GM18499 (cell line): ENCODE measurements around the gene TAS2R46.
"Not testable (repeated sequence)": the region's sequence is repeated elsewhere in the genome, so short reads cannot be mapped to it uniquely, and the experiment has no call there.

Experiments
- ATAC-seq: cut with Tn5 transposase; IDR thresholded peaks from one replicate; pipeline ENCODE4 v1.9.1; 2021; ENCODE audit warnings: moderate number of reproducible peaks; ENCODE audit not compliant: insufficient read depth, unreplicated experiment

The TAS2R46 gene, protein sequence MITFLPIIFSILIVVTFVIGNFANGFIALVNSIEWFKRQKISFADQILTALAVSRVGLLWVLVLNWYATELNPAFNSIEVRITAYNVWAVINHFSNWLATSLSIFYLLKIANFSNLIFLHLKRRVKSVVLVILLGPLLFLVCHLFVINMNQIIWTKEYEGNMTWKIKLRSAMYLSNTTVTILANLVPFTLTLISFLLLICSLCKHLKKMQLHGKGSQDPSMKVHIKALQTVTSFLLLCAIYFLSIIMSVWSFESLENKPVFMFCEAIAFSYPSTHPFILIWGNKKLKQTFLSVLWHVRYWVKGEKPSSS

GRCh38 chr12:11062194-11062593, at the start of gene TAS2R46:
Gene TAS2R46 (minus strand): TSS chr12:11062294. CDS start chr12:11062294, 0 bp downstream.
- not testable (repeated sequence) for ATAC-seq

DNA sequence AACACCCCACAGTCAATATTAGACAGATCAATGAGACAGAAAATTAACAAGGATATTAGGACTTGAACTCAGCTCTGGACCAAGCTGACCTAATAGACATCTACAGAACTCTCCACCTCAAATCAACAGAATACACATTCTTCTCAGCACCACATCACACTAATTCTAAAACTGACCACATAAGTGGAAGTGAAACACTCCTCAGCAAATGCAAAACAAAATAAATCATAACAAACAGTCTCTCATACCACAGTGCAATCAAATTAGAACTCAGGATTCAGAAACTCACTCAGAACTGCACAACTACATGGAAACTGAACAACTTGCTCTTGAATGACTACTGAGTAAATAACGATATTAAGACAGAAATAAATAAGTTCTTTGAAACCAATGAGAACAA, 49.1 kb upstream of the TAS2R46 start:
- not testable (repeated sequence) for ATAC-seq

- ATAC-seq = no peak
Observed at GRCh38 chr12:11108862-11109261, 46.8 kb upstream of the TAS2R46 start.

- no peak for ATAC-seq
Observed at GRCh38 chr12:11107719-11108118, 45.6 kb upstream of the TAS2R46 start.

DNA sequence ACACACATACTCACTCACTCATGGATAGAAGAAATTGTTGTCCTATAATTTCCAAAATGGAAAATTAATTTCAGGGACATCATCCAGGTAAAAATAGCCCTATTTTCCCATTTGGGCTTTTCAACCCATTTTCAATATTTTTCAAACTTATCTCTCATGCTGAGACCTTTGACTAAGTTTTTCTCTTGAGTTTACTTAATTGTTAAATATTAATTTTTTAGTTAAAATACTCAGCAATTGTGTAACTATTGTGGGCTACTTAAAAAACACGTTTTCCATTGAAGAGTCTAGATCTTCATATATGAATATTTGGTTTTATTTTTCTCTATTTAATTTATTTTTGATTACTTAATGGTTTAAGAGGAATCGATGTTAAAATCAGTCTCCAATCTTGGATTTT, 44.2 kb upstream of the TAS2R46 start:
- no peak for ATAC-seq

DNA sequence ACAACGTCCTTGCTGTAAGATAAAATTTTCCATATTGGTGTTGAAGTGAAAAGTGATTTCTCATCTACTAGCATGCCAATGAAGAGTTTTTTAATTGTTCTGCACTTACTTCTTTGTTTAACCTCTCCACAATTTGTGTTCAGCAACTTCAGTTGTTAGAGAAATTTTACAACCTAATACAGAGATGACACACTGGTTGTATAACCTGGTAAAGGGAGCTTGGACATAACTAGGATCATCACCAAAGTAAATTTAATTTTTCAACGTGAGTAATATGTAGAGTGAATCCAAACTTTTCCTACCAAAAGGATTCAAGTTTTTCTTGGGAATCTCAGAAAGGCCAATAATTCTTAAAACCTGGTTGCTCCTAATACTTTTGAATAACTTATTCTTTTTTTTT, 43.5 kb upstream of the TAS2R46 start:
- ATAC-seq = no peak

GRCh38 chr12:11094910-11095309, 32.8 kb upstream of the TAS2R46 start:
- not testable (repeated sequence) for ATAC-seq

DNA sequence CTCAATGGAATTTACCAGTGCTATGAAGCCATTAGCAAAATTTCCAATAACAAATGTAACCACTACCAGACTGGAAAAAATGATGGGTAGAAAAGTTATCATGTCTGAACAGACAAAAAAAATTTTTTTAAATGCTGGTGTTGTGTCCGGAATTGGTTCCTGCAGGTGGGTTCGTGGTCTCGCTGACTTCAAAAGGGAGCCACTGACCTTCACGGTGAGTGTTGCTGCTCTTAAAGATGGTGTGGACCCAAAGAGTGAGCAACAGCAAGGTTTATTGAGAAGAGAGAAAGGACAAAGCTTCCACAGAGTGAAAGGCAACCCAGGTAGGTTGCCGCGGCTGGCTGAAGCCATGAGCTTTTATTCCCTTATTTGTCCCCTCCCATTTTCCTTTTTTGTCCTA, 30.0 kb upstream of the TAS2R46 start, which contains the start of gene TAS2R43:
Gene TAS2R43, minus strand, starts transcription at position 186 of the 400 bp plus-strand sequence. Its CDS starts 84 bp downstream, at position 102.
- ATAC-seq = no peak

DNA sequence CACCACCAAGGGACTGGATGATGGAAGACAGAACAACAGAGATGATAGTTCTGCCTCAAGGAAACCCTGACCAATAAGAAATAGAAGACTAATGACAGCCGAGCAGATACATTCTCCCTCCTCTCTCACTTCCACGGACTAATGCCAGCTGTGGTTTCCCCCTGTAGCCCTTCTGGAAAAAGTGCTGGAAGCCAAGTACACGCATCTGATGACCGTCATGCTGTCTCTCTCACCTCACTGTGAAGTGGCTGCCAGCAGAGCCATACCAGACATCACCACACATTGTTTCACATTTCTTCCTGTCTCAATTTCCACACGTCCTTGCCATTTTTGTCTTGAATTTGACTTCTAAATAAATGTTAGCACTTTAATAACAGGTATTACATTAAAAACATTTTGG, 27.2 kb upstream of the TAS2R46 start:
- ATAC-seq = no peak

- ATAC-seq = peak; percentile 68
Observed at GRCh38 chr12:11085419-11085818, 23.3 kb upstream of the TAS2R46 start.

- no peak for ATAC-seq
Observed at GRCh38 chr12:11081987-11082386, 19.9 kb upstream of the TAS2R46 start.

- ATAC-seq = no peak
Observed at GRCh38 chr12:11078246-11078645, 16.2 kb upstream of the TAS2R46 start.

GRCh38 chr12:11075642-11076041, 13.5 kb upstream of the TAS2R46 start:
- no peak for ATAC-seq

- no peak for ATAC-seq
Observed at GRCh38 chr12:11071414-11071813, 9.3 kb upstream of the TAS2R46 start.

DNA sequence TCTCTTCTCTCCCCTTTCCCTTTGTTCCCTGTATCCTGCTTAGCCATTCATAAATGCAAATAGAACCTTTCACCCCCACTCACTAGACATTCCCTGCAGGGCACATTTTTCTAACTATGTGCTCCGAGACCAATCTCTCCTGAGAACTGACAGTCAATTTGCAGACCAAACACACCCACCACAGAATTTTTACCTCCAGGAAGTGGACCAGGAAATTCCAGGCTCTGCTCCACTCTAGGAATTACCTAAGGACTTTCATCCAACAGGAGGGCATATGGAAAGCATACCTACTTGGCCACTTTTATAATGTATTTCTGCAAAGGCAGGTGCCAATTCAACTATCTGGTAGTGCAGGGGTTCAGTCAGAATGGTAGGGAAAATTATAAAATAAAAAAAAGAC, 8.9 kb upstream of the TAS2R46 start:
- no peak for ATAC-seq

DNA sequence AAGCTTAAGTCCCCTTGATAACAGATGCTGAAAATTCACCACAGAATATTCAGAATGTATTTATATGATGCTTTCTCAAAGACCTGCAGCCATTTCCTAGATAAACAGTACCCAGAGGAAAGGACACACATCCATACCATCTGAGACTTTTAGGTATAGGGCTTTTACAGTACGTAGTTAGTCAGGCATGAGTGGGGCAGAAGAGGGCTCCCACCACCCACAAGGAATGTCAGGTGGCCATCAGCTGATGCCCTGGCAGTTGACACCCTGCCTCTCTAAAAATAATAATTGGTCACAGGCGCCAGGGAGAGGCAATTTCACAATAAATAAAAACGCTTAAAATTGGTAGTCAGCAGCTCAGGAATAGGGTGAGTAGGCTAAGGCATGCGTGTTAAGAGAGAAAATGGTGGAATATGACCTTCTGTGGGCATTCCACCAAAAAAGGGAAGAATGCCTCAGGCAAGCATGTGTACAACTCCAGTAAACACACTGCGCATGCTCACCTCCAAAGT, 7.8 kb upstream of the TAS2R46 start:
- ATAC-seq = no peak

GRCh38 chr12:11067514-11067913, 5.4 kb upstream of the TAS2R46 start:
- ATAC-seq = no peak

- no peak for ATAC-seq
Observed at GRCh38 chr12:11059784-11060183, 2.3 kb downstream of the TAS2R46 start.

- ATAC-seq = no peak
Observed at GRCh38 chr12:11059041-11059440, 3.1 kb downstream of the TAS2R46 start.

GRCh38 chr12:11055306-11055705, 6.8 kb downstream of the TAS2R46 start:
- ATAC-seq = no peak

- ATAC-seq = not testable (repeated sequence)
Observed at GRCh38 chr12:11049806-11050531, 12.1 kb downstream of the TAS2R46 start.
